Caco-2 (cell line): ENCODE data around the gene HMCES. TPM values are rescaled to one million over a fixed set of nuclear protein-coding genes. Genes with fewer than 3 reads are reported as not detected.

ENCODE experiments used
- BruUV-seq: library from RNA; stranded (reverse); fragments of 400-500 nt; replicated peaks from 2 replicates; lab custom pipeline; 2021; lab: Mats Ljungman, UMichigan
- CTCF ChIA-PET: fragments of 300-600 bp; sonication (Branson Sonifier 250); formaldehyde crosslinking; loops from one replicate; lab custom pipeline; 2022; ENCODE audit warnings: antibody characterized with exemption; lab: Charles Lee
- POLR2A ChIA-PET: fragments of 300-600 bp; sonication (Branson Sonifier 250); formaldehyde crosslinking; loops from one replicate; lab custom pipeline; 2022; ENCODE audit warnings: antibody characterized with exemption; lab: Charles Lee
- DNase-seq, 2 experiments: peaks; one replicate each; pipeline versions ENCODE4 v3.0.0 to v3.0.0-alpha.2; 2020 to 2022
- H3K27me3 ChIP-seq: replicated peaks from 2 replicates; pipeline ENCODE4 v1.6.0; 2011; ENCODE audit warnings: low read length; ENCODE audit not compliant: control insufficient read depth, insufficient read depth
- H3K36me3 ChIP-seq: 2 replicates; pipeline ENCODE4 v1.5.1; 2011; ENCODE audit warnings: low read length; ENCODE audit not compliant: control insufficient read depth, insufficient read depth
- H3K4me1 ChIP-seq: fragments of 250-450 bp; sonication (Bioruptor Pico); 2 replicates; pipeline ENCODE4 v1.5.1; 2020; ENCODE audit warnings: mild to moderate bottlenecking
- H3K4me3 ChIP-seq: 2 replicates; pipeline ENCODE4 v1.5.1; 2011; ENCODE audit warnings: low read depth, mild to moderate bottlenecking, control low read depth, low read length
- H3K9me3 ChIP-seq: fragments of 250-450 bp; sonication (Bioruptor Pico); 2 replicates; pipeline ENCODE4 v1.5.1; 2020; ENCODE audit warnings: mild to moderate bottlenecking, moderate library complexity
- H3K27ac Mint-ChIP-seq: one replicate; pipeline ENCODE4 v1.8.0; 2022; ENCODE audit warnings: mixed read lengths; ENCODE audit not compliant: unreplicated experiment
- H3K27me3 Mint-ChIP-seq: one replicate; pipeline ENCODE4 v1.8.0; 2022; ENCODE audit warnings: mixed read lengths; ENCODE audit not compliant: insufficient read depth, unreplicated experiment
- H3K36me3 Mint-ChIP-seq: one replicate; pipeline ENCODE4 v1.8.0; 2022; ENCODE audit warnings: mild to moderate bottlenecking, mixed read lengths; ENCODE audit not compliant: insufficient read depth, unreplicated experiment
- H3K4me1 Mint-ChIP-seq: one replicate; pipeline ENCODE4 v1.8.0; 2022; ENCODE audit warnings: low read depth, mixed read lengths; ENCODE audit not compliant: unreplicated experiment
- H3K4me3 Mint-ChIP-seq: one replicate; pipeline ENCODE4 v1.8.0; 2022; ENCODE audit warnings: mild to moderate bottlenecking, moderate library complexity, mixed read lengths; ENCODE audit not compliant: unreplicated experiment
- H3K9me3 Mint-ChIP-seq: one replicate; pipeline ENCODE4 v1.8.0; 2022; ENCODE audit warnings: mixed read lengths; ENCODE audit not compliant: unreplicated experiment
- CTCF ChIP-seq, 2 experiments: fragments of 200-600 bp in 1 of 2; IDR thresholded peaks; 1 replicate in 1 of 2; 2 replicates in 1 of 2; pipeline versions ENCODE4 v1.5.1 to v1.8.0; 2011 to 2022; ENCODE audit warnings: antibody characterized with exemption in 1 of 2, control low read depth in 1 of 2, inconsistent platforms in 1 of 2, low read depth in 1 of 2, low read length in 1 of 2, mild to moderate bottlenecking in 1 of 2, moderate library complexity in 1 of 2; ENCODE audit not compliant: insufficient read depth in 1 of 2, severe bottlenecking in 1 of 2, unreplicated experiment in 1 of 2
- intact Hi-C: fragments of 100-400 bp; cut with micrococcal nuclease; formaldehyde crosslinking; loops from one replicate; pipeline ENCODE4 v1.10.0; 2022; ENCODE audit not compliant: unreplicated experiment
- total RNA-seq: library from RNA; stranded (reverse); gene quantifications from 2 replicates; pipeline ENCODE4 v1.2.3, GENCODE V29; 2022

The HMCES gene
- total RNA-seq, 1 experiment from 2014 or later: 47.7 TPM

GRCh38 chr3:129286081-129286480 lies 7.4 kb downstream of the HMCES start:
- H3K4me1 Mint-ChIP-seq: no peaks in the 10 kb centered on the region
- no peak overlapping the region for H3K4me3 Mint-ChIP-seq
- H3K36me3 Mint-ChIP-seq: peaks cover 12% of the 10 kb centered on the region
- no peaks in the 10 kb centered on the region for H3K9me3 ChIP-seq
- DNase-seq: no peak
- no peaks in the 10 kb centered on the region for H3K27me3 ChIP-seq
- CTCF ChIA-PET: no interaction called here
- H3K4me3 ChIP-seq: no peak overlapping the region
- no peak for TF ChIP-seq CTCF (IDR thresholded peaks at IDR 0.05; ENCODE audit: insufficient read depth in 1 of 2, low read depth in 1 of 2, low read length in 1 of 2, severe bottlenecking in 1 of 2, unreplicated experiment in 1 of 2)
- no peaks in the 10 kb centered on the region for H3K4me1 ChIP-seq
- POLR2A ChIA-PET: no interaction called here
- H3K36me3 ChIP-seq: peaks cover 1% of the 10 kb centered on the region
- no peaks in the 10 kb centered on the region for H3K27me3 Mint-ChIP-seq
- H3K9me3 Mint-ChIP-seq: no peaks in the 10 kb centered on the region
- H3K27ac Mint-ChIP-seq: no peak overlapping the region
- no TSS peak for BruUV-seq
- intact Hi-C loops: no loop called here

- Mint-ChIP-seq H3K9me3 (no peaks in the 10 kb centered on the region), H3K27ac (no peak overlapping the region), H3K36me3 (peaks cover 18% of the 10 kb centered on the region), H3K4me3 (no peak overlapping the region), H3K27me3 (no peaks in the 10 kb centered on the region), H3K4me1 (no peaks in the 10 kb centered on the region)
- POLR2A ChIA-PET: no interaction called here
- peaks cover 1% of the 10 kb centered on the region; the same call in 1 of the 2 replicates for H3K36me3 ChIP-seq
- CTCF ChIA-PET: no interaction called here
- H3K9me3 ChIP-seq: no peaks in the 10 kb centered on the region
- H3K4me3 ChIP-seq: no peak overlapping the region
- no TSS peak for BruUV-seq
- intact Hi-C loops: no loop called here
- TF ChIP-seq CTCF (IDR thresholded peaks at IDR 0.05; ENCODE audit: insufficient read depth in 1 of 2, low read depth in 1 of 2, low read length in 1 of 2, severe bottlenecking in 1 of 2, unreplicated experiment in 1 of 2): no peak
- no peaks in the 10 kb centered on the region for H3K27me3 ChIP-seq
- no peaks in the 10 kb centered on the region for H3K4me1 ChIP-seq
- DNase-seq: no peak
Observed at GRCh38 chr3:129288446-129288845, 9.8 kb downstream of the HMCES start.

- Mint-ChIP-seq H3K9me3 (no peaks in the 10 kb centered on the region), H3K4me3 (no peak overlapping the region), H3K27me3 (no peaks in the 10 kb centered on the region), H3K4me1 (no peaks in the 10 kb centered on the region), H3K36me3 (peaks cover 13% of the 10 kb centered on the region), H3K27ac (no peak overlapping the region)
- CTCF ChIA-PET: no interaction called here
- no peak overlapping the region for H3K4me3 ChIP-seq
- no TSS peak for BruUV-seq
- DNase-seq: no peak
- H3K36me3 ChIP-seq: peaks cover 1% of the 10 kb centered on the region; the same call in 1 of the 2 replicates
- H3K9me3 ChIP-seq: no peaks in the 10 kb centered on the region
- H3K4me1 ChIP-seq: no peaks in the 10 kb centered on the region
- no peaks in the 10 kb centered on the region for H3K27me3 ChIP-seq
- TF ChIP-seq CTCF (IDR thresholded peaks at IDR 0.05; ENCODE audit: insufficient read depth in 1 of 2, low read depth in 1 of 2, low read length in 1 of 2, severe bottlenecking in 1 of 2, unreplicated experiment in 1 of 2): no peak
- POLR2A ChIA-PET: interaction anchor here (0.6 kb wide), 1 partner anchor 178 kb away, joined by 4 read pairs; no protein-coding TSS in a partner anchor
- intact Hi-C loops: no loop called here
Observed at GRCh38 chr3:129289201-129289921, 10.7 kb downstream of the HMCES start.
